Astrocyte (in vitro differentiated cells and primary cell): Measurements from ENCODE around the gene APRT.

Experiments
- CTCF ChIP-seq: IDR thresholded peaks from 2 replicates; pipeline ENCODE4 v1.5.1; 2011; ENCODE audit warnings: low read depth, mild to moderate bottlenecking, inconsistent platforms, low read length, moderate library complexity; ENCODE audit not compliant: insufficient read depth
- EZH2 ChIP-seq: IDR thresholded peaks from 2 replicates; pipeline ENCODE4 v1.6.1; 2012; ENCODE audit warnings: mild to moderate bottlenecking, low read length, inconsistent platforms; ENCODE audit not compliant: insufficient read depth

GRCh38 chr16:88851616-88852015 lies 39.9 kb upstream of the APRT start:
- TF ChIP-seq CTCF (no peak), EZH2 (no peak)
